ENCODE measurements around the gene PDE4DIP.
"Not testable (repeated sequence)": the region's sequence is repeated elsewhere in the genome, so short reads cannot be mapped to it uniquely, and the experiment has no call there.

DNA sequence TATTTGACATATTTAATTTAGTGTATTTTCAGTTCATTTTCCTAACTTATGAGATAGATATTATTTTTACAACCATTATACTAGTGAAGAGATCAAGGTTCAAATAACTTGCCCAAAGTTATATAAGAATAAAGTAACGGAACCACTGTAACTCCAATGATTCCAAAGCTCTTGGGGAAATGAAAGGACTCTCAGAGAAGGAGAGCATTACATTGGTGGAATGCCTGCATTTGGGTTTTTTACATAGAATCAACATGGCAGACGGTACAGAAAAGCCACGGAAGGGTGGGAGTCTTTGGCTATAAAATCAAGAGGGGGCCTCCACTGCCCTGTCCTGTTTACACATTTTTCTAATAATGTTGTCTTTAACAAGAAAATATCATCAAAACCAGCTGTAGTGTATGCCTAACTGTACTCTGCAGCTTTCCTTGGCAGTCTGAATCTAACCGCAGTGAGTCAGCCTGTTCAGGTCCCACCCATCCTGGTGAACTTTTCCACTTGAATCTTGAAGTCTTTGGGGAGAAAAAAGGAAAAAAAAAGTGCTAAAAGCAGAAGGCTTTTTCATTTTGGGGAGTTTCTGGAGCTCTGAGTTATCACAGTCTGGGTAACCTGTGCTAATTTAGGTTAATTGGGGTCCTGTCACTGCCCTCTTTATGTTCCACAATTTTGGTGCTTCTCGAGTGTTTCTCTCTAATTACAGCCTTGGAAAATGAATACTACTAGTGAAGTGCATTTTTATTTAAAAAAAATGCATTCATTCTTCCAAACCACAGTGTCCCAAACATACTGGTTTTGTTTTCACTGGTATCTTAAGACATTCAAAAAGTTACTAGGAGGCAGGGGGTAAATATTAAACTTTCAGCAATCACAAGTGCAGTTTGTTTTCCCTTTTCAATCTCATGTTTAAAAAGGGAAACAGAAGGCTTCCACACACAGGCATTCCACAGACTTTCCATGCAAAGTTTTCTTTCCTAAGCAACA, 30.5 kb downstream of the PDE4DIP start:
- TF ChIP-seq, protein P1, sequence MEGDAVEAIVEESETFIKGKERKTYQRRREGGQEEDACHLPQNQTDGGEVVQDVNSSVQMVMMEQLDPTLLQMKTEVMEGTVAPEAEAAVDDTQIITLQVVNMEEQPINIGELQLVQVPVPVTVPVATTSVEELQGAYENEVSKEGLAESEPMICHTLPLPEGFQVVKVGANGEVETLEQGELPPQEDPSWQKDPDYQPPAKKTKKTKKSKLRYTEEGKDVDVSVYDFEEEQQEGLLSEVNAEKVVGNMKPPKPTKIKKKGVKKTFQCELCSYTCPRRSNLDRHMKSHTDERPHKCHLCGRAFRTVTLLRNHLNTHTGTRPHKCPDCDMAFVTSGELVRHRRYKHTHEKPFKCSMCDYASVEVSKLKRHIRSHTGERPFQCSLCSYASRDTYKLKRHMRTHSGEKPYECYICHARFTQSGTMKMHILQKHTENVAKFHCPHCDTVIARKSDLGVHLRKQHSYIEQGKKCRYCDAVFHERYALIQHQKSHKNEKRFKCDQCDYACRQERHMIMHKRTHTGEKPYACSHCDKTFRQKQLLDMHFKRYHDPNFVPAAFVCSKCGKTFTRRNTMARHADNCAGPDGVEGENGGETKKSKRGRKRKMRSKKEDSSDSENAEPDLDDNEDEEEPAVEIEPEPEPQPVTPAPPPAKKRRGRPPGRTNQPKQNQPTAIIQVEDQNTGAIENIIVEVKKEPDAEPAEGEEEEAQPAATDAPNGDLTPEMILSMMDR (IDR thresholded peaks at IDR 0.05; ENCODE audit: poor library complexity, severe bottlenecking) = not testable (repeated sequence)
- not testable (repeated sequence) for TF ChIP-seq SMC3 (conservative IDR thresholded peaks at IDR 0.05; ENCODE audit: poor library complexity); POLR2AphosphoS5 (IDR thresholded peaks at IDR 0.05); EZH2 (IDR thresholded peaks at IDR 0.05; ENCODE audit: borderline replicate concordance, insufficient read depth, low read length, poor library complexity, severe bottlenecking); REST (IDR thresholded peaks at IDR 0.05; ENCODE audit: borderline replicate concordance); RAD21 (conservative IDR thresholded peaks at IDR 0.05); TAF1 (IDR thresholded peaks at IDR 0.05; ENCODE audit: low read depth); MXI1 (conservative IDR thresholded peaks at IDR 0.05; ENCODE audit: poor library complexity, severe bottlenecking)

Measured in neural cell (in vitro differentiated cells).